Stimulated activated naive B cell treated with anti-CD40 and anti-IgM and Interleukin-4, amounts not matched to agents 10 μg/mL and 1 μg/mL and 100 μg/mL, for 72 hours (primary cell): ENCODE results near the gene ADGRG1.

Experiments
- ATAC-seq, 2 donors: fragments of 150-1000 bp; cut with Tn5 transposase; replicated peaks; 2 replicates each; pipeline ENCODE4 v1.10.0; 2021; ENCODE audit warnings: moderate library complexity in 1 of 2
- DNase-seq: peaks from one replicate; pipeline ENCODE4 v3.0.0; 2021
- H3K27ac Mint-ChIP-seq: one replicate; pipeline ENCODE4 v1.8.0; 2022; ENCODE audit warnings: mild to moderate bottlenecking, mixed read lengths
- H3K27me3 Mint-ChIP-seq, 2 donors: one replicate each; pipeline ENCODE4 v1.8.0; 2022; ENCODE audit warnings: mixed read lengths in 2 of 2
- H3K36me3 Mint-ChIP-seq, 2 donors: one replicate each; pipeline ENCODE4 v1.8.0; 2022; ENCODE audit warnings: mixed read lengths in 2 of 2, mild to moderate bottlenecking in 1 of 2
- H3K4me1 Mint-ChIP-seq, 2 donors: one replicate each; pipeline ENCODE4 v1.8.0; 2022; ENCODE audit warnings: mixed read lengths in 2 of 2, mild to moderate bottlenecking in 1 of 2
- H3K4me3 Mint-ChIP-seq, 2 donors: one replicate each; pipeline ENCODE4 v1.8.0; 2022; ENCODE audit warnings: mild to moderate bottlenecking in 2 of 2, mixed read lengths in 2 of 2, moderate library complexity in 1 of 2
- H3K9me3 Mint-ChIP-seq, 2 donors: one replicate each; pipeline ENCODE4 v1.8.0; 2022; ENCODE audit warnings: mixed read lengths in 2 of 2, mild to moderate bottlenecking in 1 of 2

Gene ADGRG1

DNA sequence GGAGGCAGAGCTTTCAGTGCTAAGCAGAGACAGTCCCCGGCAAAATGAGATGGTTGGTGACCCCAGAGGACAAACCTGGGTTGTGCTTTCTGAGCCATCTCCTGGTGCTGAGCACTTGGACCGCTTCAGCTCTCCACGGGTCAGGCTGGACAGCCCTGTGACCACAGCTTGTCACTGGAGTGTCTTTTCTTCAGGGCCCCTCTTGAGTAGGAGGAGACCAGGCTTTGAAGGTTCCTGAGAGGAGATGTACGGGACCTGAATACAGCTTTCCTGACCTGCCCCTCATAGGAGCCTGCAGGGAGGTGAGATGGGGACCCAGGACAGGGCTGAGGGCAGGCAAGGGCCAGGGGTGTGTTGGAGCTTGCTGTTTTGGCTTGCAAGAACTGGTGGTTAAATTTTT is 17.8 kb upstream of the ADGRG1 start:
- Mint-ChIP-seq H3K4me1 (peaks cover 30 to 53% of the 10 kb centered on the region in 2 donors), H3K27ac (peak overlapping the region; percentile 89), H3K4me3 (peak overlapping the region in 1 of 2 donors; percentile 49), H3K27me3 (peaks cover 3 to 13% of the 10 kb centered on the region in 2 donors), H3K9me3 (no peaks in the 10 kb centered on the region), H3K36me3 (no peaks in the 10 kb centered on the region)
- no peak for DNase-seq
- ATAC-seq = no peak

DNA sequence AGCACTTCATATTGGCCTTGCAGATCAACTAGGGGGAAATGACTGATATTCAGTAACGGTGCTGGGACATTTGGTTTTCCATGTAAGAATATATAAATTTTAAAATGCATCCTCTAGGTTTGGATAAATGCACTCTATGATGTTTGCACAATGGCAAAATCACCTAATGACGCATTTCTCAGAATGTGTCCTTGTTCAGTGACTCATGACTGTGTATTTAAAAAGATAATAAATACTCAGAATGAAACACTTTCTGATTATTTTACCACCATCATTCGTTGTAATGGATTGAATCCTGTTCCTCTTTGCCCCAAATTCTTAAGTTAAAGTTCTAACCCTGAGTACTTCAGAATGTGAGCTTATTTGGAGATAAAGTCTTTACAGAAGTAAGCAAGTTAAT is 17.2 kb upstream of the ADGRG1 start:
- Mint-ChIP-seq H3K36me3 (no peaks in the 10 kb centered on the region), H3K4me3 (no peak overlapping the region), H3K27me3 (peaks cover 3 to 13% of the 10 kb centered on the region in 2 donors), H3K9me3 (no peaks in the 10 kb centered on the region), H3K27ac (no peak overlapping the region), H3K4me1 (peaks cover 30 to 53% of the 10 kb centered on the region in 2 donors)
- ATAC-seq (peak in 1 of 2 donors; percentile 18), DNase-seq (no peak)

DNA sequence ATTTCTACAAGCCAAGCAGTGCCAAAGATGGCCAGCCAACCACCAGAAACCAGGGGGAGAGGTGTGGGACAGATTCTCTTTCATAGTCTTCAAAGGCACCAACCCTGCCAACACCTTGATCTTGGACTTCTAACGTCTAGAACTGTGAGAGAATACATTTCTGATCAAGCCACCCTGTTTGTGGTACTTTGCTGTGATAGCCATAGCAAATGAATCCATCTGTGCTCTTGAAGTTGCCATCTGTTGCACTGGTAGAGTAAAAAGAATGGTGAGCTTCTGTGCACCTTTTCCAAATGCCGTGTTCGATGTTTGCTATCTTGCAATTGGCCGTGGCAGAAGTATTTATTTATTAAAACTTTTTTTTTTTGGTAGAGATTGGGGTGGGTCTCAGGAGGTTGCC is 16.7 kb upstream of the ADGRG1 start:
- H3K4me3 Mint-ChIP-seq = no peak overlapping the region
- no peak overlapping the region for H3K27ac Mint-ChIP-seq
- H3K9me3 Mint-ChIP-seq = no peaks in the 10 kb centered on the region
- DNase-seq (no peak), ATAC-seq (no peak)
- H3K4me1 Mint-ChIP-seq = peaks cover 30 to 53% of the 10 kb centered on the region in 2 donors
- peaks cover 3 to 12% of the 10 kb centered on the region in 2 donors for H3K27me3 Mint-ChIP-seq
- no peaks in the 10 kb centered on the region for H3K36me3 Mint-ChIP-seq

DNA sequence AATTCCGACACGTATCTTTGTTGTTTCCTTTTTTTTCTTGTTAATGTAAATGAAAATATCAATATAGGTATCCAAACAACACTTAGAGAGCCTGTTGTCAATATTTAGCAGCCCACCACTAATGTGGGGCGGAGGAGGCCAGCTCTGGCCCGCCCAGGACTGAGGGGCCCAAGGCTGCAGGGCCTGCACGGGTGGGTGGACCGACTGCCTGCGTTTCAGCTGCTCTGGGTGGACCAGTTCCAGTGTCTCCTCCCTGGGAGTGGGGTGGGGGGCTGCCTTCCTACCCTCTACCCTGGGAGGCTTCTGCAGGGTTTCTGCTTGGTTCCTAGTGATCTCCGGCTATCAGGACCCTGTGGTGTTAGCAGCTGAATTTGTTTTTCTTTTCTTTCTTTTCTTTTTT is 15.9 kb upstream of the ADGRG1 start:
- Mint-ChIP-seq H3K4me1 (peaks cover 28 to 47% of the 10 kb centered on the region in 2 donors), H3K27ac (no peak overlapping the region), H3K36me3 (no peaks in the 10 kb centered on the region), H3K27me3 (peaks cover 0 to 4% of the 10 kb centered on the region in 2 donors), H3K4me3 (no peak overlapping the region), H3K9me3 (no peaks in the 10 kb centered on the region)
- DNase-seq = no peak
- no peak for ATAC-seq

DNA sequence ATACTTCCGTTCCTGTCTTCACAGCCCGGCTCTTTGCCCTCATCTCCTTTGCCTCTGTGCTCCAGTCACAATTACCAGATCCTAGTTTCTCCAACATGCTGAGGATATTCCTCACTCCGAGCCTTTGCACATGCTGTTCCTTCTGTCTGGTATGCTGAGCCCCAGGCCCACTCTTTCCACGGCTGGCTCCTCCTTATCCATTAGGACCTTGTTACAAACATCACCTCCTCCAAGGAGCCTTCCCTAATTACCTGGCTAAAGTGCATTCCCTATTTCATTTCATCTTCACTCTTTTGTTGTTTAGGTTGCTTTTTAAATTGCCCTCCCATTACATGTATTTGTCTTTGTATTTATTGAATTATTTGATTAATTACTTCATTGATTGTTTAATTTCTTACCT is 14.9 kb upstream of the ADGRG1 start:
- no peaks in the 10 kb centered on the region for H3K36me3 Mint-ChIP-seq
- H3K27me3 Mint-ChIP-seq = peaks cover 0 to 3% of the 10 kb centered on the region in 2 donors
- no peak for ATAC-seq

DNA sequence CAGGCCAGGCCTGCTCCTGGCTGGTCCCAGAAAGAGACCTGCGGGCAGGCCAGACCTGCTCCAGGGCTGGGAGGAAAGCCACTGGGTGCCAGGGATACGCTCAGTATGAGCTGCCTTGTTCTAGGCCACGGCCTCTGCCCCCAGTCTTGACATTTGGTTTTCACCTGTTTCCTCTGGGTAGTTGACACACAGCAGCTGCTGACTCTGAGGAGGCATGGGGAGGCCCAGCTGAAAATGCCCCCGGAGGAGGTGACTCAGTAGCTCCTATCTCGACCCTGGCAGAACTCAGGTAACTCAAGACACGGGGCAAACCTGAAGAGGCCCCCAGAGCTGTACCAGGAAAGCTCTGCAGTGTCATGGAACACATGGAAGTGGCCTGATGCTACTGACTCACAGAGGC is 13.9 kb upstream of the ADGRG1 start:
- ATAC-seq = peak; percentile 41 to 42
- Mint-ChIP-seq H3K4me3 (no peak overlapping the region), H3K4me1 (peaks cover 26 to 37% of the 10 kb centered on the region in 2 donors), H3K27ac (peak overlapping the region; percentile 37), H3K27me3 (peaks cover 3 to 7% of the 10 kb centered on the region in 2 donors), H3K9me3 (no peaks in the 10 kb centered on the region), H3K36me3 (no peaks in the 10 kb centered on the region)
- peak; percentile 20 for DNase-seq

More for the DNA sequence above, 14.9 kb upstream of the ADGRG1 start:
- Mint-ChIP-seq H3K27ac (no peak overlapping the region), H3K4me1 (peaks cover 28 to 47% of the 10 kb centered on the region in 2 donors), H3K9me3 (no peaks in the 10 kb centered on the region), H3K4me3 (no peak overlapping the region)
- DNase-seq = no peak

DNA sequence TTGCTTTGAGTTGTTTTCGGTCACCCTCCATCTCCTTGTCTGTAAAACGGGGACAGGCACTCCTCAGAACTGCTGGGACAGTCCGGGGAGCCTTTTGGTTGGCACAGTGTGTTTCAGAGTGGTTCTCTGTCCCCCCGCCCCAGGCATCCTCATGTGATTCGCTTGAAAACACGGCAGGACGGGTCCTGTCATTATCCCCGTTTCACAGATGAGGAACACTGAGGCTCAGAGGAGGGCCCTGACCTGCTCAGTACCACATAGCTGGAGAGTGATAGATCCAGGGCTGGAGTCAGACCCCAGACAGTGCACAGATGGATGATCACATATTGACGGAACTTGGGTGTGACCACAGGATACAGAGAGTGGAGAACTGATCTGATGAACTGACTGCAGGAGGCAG is 13.5 kb upstream of the ADGRG1 start:
- H3K27me3 Mint-ChIP-seq = peaks cover 3 to 10% of the 10 kb centered on the region in 2 donors
- H3K27ac Mint-ChIP-seq = peak overlapping the region; percentile 37
- H3K36me3 Mint-ChIP-seq = no peaks in the 10 kb centered on the region
- H3K9me3 Mint-ChIP-seq = no peaks in the 10 kb centered on the region
- peaks cover 22 to 32% of the 10 kb centered on the region in 2 donors for H3K4me1 Mint-ChIP-seq
- DNase-seq (no peak), ATAC-seq (peak in 1 of 2 donors; percentile 26)
- H3K4me3 Mint-ChIP-seq = no peak overlapping the region

DNA sequence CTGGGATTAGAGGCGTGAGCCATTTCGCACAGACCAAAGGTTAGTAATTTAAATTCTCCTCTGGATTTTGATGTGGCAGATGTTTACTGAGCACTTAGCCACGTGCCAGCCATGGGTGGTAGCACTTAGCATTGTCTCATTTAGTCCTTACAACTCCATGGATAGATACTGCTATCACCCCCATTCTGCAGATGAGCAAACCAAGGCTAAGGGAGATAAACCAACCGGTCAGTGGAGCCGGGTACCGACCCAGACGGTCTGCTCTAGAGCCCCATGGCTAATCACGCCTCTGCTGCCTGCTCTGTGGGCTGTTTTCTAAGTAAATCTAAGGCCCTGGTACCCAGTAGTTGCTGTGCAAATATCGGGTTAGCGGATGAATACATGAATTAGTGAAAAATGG is 12.6 kb upstream of the ADGRG1 start:
- Mint-ChIP-seq H3K36me3 (no peaks in the 10 kb centered on the region), H3K27ac (no peak overlapping the region), H3K4me1 (peaks cover 14 to 24% of the 10 kb centered on the region in 2 donors), H3K9me3 (no peaks in the 10 kb centered on the region), H3K4me3 (no peak overlapping the region), H3K27me3 (peaks cover 3 to 10% of the 10 kb centered on the region in 2 donors)
- ATAC-seq = no peak
- DNase-seq = no peak

DNA sequence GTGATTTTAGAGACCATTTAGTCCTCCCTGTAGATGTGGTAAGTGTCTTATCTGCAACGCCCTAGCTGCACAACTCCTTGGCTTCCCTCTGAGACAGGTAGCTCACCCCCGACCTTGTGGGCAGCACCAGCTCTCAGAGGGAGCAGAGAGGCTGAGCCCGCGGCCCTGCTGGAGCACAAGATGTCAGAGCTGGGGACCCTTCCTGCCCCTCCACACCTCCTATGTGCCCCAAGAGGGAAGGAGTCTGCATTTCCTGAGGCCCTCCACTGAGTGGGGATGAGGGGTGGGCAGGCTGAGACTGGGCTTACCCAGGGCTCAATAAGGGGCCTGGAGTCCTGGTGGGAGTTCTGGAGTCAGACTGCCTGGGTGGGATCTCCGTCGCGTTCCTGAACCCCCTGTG is 12.2 kb upstream of the ADGRG1 start:
- H3K27ac Mint-ChIP-seq = no peak overlapping the region
- DNase-seq (no peak), ATAC-seq (no peak)
- H3K4me3 Mint-ChIP-seq = no peak overlapping the region
- H3K36me3 Mint-ChIP-seq = no peaks in the 10 kb centered on the region
- H3K9me3 Mint-ChIP-seq = no peaks in the 10 kb centered on the region
- H3K4me1 Mint-ChIP-seq = peaks cover 14 to 19% of the 10 kb centered on the region in 2 donors
- H3K27me3 Mint-ChIP-seq = peaks cover 3 to 10% of the 10 kb centered on the region in 2 donors

DNA sequence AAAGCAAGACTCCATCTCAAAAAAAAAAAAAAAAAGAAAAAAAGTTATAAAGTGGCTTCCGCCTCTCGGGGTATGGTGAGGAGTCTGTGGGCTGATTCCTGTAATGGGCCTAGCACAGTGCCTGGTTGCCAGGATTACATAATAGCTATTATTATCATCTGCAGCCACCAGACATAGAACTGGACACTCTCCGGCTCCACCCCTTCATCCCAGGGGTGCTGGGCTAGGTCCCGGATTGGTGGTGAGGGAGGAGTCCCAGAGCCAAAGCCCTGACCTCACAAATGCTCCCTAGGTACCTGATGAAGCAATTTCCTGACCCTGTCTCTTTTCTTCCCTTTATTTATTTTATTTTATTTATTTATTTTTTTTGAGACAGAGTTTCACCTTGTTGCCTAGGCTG is 11.6 kb upstream of the ADGRG1 start:
- Mint-ChIP-seq H3K4me1 (peaks cover 12 to 14% of the 10 kb centered on the region in 2 donors), H3K36me3 (no peaks in the 10 kb centered on the region), H3K27me3 (peaks cover 3 to 10% of the 10 kb centered on the region in 2 donors), H3K4me3 (no peak overlapping the region), H3K9me3 (no peaks in the 10 kb centered on the region), H3K27ac (no peak overlapping the region)
- ATAC-seq (no peak), DNase-seq (no peak)

DNA sequence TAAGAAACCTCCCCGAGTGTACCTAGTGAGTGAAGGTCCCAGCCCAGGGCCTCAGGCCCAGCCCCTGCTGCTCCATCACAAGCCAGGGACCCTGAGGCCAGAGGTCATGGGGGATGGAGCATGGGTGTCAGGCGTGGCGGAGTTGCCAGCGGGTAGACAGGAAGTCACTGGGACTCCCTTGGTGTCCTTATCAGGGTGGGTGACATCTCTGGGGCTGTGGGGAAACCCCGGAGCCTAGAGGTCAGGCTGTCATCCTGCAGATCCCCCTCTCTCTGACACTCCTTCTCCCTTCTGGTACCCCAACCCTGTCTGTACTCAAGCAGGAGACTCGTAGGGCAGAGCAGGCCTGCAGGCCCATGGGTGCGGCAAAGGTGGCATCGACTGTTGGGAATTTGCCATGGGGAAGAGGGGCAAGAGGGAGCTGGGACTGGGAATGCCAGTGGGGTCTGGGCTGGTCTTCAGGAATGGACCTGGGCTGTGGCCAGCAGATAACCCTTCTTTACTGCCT is 10.8 kb upstream of the ADGRG1 start:
- H3K27me3 Mint-ChIP-seq = peaks cover 3 to 10% of the 10 kb centered on the region in 2 donors
- no peaks in the 10 kb centered on the region for H3K9me3 Mint-ChIP-seq
- no peak overlapping the region for H3K4me3 Mint-ChIP-seq
- ATAC-seq (no peak), DNase-seq (no peak)
- H3K27ac Mint-ChIP-seq = no peak overlapping the region
- peaks cover 12 to 14% of the 10 kb centered on the region in 2 donors for H3K4me1 Mint-ChIP-seq
- H3K36me3 Mint-ChIP-seq = no peaks in the 10 kb centered on the region

DNA sequence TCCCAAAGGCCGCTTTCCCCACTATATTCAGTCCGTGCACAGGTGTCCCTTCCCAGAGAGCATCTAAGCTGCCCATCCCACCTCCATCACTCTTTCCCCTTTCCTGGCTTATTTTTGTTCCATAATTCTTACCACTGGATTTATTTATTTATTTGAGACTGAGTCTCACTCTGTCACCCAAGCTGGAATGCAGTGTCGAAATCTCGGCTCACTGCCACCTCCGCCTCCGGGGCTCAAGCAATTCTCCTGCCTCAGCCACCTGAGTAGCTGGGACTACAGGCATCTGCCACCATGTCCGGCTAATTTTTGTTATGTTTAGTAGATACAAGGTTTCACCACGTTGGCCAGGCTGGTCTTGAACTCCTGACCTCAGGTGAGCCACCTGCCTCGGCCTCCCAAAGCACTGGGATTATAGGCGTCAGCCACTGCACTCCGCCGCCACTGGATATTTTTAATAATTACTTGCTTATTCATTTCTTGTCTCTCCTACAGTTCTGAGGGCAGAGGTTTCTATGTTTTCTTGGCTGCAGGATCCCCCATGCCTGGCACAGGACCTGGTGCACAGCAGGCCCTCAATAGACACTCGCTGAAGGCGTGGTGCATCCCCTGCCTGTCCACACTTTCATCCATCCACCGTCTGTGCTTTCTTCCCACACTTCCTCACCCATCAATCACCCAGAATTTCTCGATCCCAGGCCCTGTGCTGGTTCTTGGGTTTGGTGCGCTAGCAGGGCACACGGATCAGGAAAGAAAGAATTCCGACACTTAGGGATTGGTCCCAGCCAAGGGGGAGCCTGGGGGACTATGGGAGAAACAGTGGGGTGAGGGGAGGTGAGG is 9.9 kb upstream of the ADGRG1 start:
- peak overlapping the region; percentile 48 for H3K27ac Mint-ChIP-seq

DNA sequence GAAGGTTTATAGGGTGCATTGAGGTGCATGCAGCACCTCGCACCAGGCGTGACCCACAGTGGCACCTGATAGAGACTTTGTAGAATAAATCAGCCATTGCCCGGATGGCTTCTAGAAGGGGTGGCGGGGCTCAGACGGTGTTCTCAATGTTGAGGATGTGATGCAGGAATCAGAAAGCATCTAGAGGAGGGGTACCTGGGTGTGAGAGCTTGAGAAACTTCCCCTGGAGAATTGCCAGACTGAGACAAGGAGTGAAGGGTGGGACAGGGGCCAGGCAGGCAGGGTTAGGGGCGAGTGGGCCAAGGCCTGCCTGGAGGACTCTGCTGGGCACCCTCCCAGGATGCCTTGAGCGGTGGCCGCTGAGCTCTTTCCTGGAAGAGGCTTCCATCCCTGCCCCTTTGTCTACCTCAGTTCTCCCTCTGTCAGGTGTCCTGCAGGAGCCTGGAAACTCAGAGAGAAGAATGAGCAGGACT is 9.3 kb upstream of the ADGRG1 start:
- DNase-seq (no peak), ATAC-seq (no peak)
- H3K36me3 Mint-ChIP-seq = no peaks in the 10 kb centered on the region
- no peaks in the 10 kb centered on the region for H3K9me3 Mint-ChIP-seq
- no peak overlapping the region for H3K4me3 Mint-ChIP-seq
- H3K27me3 Mint-ChIP-seq = peaks cover 3 to 10% of the 10 kb centered on the region in 2 donors
- H3K27ac Mint-ChIP-seq = no peak overlapping the region
- peaks cover 9 to 11% of the 10 kb centered on the region in 2 donors for H3K4me1 Mint-ChIP-seq

More for the DNA sequence above, 9.9 kb upstream of the ADGRG1 start:
- H3K36me3 Mint-ChIP-seq = no peaks in the 10 kb centered on the region
- H3K9me3 Mint-ChIP-seq = no peaks in the 10 kb centered on the region
- peaks cover 3 to 10% of the 10 kb centered on the region in 2 donors for H3K27me3 Mint-ChIP-seq
- ATAC-seq = no peak
- no peak for DNase-seq
- no peak overlapping the region for H3K4me3 Mint-ChIP-seq
- peaks cover 12 to 14% of the 10 kb centered on the region in 2 donors for H3K4me1 Mint-ChIP-seq

DNA sequence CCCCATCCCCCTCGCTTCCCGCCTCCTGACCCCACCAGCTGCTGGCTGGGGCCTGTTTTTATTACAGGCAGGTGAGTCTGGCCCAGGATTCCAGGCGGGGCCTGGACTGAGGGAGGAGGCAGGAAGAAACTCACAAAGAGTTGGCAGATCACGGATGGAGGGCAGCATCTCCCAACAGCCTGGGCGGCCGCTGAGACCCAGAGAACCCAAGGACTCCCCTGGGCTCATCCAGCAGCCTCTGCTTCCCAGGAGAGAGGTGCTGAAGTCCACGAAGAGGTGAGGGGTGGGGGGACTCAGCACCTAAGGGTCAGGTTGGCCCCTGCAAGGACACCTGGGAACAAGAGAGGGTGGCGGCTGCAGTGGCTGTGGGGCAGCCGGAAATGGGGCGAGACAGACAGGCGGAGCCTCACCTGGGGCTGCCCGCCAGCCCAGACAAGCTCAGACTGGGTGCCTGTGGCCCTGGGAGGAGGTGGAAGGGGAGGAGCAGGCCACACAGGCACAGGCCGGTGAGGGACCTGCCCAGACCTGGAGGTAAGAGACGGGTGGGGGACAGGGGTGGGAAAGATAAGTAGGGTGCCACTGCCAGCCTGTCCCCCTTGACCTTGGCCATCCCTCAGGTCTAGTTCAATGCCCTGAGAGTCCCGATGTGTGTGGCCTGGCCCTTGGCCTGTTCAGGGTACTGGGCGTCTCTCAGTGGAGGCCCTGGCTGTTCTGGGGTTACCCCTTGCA is 8.7 kb upstream of the ADGRG1 start:
- no peak for DNase-seq
- H3K27ac Mint-ChIP-seq = no peak overlapping the region
- H3K36me3 Mint-ChIP-seq = no peaks in the 10 kb centered on the region
- H3K27me3 Mint-ChIP-seq = peaks cover 3 to 12% of the 10 kb centered on the region in 2 donors
- H3K4me1 Mint-ChIP-seq = peaks cover 6 to 7% of the 10 kb centered on the region in 2 donors
- no peaks in the 10 kb centered on the region for H3K9me3 Mint-ChIP-seq
- no peak overlapping the region for H3K4me3 Mint-ChIP-seq
- no peak for ATAC-seq
